HG02642 (cell line): ENCODE data around the gene ZNF346.
"Not testable (repeated sequence)": the region's sequence is repeated elsewhere in the genome, so short reads cannot be mapped to it uniquely, and the experiment has no call there.

Experiments used
- ATAC-seq: cut with Tn5 transposase; IDR thresholded peaks from one replicate; pipeline ENCODE4 v1.9.1; 2021; ENCODE audit warnings: mild to moderate bottlenecking; ENCODE audit not compliant: unreplicated experiment, poor library complexity

The ZNF346 gene, protein sequence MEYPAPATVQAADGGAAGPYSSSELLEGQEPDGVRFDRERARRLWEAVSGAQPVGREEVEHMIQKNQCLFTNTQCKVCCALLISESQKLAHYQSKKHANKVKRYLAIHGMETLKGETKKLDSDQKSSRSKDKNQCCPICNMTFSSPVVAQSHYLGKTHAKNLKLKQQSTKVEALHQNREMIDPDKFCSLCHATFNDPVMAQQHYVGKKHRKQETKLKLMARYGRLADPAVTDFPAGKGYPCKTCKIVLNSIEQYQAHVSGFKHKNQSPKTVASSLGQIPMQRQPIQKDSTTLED

GRCh38 chr5:177022386-177023302 is at the start of gene ZNF346:
TSS of gene ZNF346 (plus strand) at chr5:177022696. CDS start at chr5:177022739, 43 bp downstream.
- peak; percentile 87 for ATAC-seq

DNA sequence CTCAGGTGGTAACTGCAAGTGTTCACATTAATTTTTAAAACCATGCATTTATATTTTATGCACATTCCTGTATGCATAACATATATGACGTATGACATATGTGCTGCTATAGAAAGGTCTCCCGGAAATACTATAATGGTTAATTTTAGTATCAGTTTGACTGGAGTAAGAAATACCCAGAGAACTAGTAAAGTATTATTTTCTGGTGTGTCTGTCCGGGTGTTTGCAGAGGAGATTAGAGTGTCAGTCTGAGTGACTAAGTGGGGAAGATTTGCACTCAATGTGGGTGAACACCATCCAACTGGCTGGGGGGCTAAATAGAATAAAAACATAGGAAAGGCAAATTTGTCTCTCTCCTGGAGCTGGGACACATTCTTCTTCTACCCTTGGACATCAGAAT is 42.8 kb upstream of the ZNF346 start:
- no peak for ATAC-seq

DNA sequence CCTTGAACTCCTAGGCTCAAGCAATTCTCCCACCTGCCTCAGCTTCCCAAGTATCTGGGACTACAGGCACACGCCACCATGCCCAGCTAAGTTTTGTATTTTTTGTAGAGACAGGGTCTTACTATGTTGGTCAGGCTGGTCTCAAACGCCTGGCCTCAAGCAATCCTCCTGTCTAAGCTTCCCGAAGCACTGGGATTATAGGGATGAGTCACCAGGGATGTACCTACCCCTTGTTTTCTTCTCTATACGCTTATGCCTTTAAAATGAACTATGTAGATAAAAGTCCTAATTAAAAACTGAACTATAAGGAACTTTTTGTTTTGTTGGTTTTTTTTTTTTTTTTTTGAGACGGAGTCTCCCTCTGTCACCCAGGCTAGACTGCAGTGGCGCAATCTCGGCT is 41.7 kb upstream of the ZNF346 start:
- ATAC-seq: no peak

GRCh38 chr5:176983112-176983511 is 39.4 kb upstream of the ZNF346 start:
- ATAC-seq: not testable (repeated sequence)

GRCh38 chr5:176983593-176983992 is 38.9 kb upstream of the ZNF346 start:
- not testable (repeated sequence) for ATAC-seq

DNA sequence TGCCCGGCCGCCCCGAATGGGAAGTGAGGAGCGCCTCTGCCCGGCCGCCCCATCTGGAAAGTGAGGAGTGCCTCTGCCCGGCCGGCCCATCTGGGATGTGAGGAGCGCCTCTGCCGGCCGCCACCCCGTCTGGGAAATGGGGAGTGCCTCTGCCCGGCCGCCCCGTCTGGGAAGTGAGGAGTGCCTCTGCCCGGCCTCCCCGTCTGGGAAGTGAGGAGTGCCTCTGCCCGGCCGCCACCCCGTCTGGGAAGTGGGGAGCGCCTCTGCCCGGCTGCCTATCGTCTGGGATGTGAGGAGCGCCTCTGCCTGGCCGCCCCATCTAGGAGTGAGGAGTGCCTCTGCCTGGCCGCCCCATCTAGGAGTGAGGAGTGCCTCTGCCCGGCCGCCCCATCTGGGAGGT is 38.3 kb upstream of the ZNF346 start:
- ATAC-seq: not testable (repeated sequence)

DNA sequence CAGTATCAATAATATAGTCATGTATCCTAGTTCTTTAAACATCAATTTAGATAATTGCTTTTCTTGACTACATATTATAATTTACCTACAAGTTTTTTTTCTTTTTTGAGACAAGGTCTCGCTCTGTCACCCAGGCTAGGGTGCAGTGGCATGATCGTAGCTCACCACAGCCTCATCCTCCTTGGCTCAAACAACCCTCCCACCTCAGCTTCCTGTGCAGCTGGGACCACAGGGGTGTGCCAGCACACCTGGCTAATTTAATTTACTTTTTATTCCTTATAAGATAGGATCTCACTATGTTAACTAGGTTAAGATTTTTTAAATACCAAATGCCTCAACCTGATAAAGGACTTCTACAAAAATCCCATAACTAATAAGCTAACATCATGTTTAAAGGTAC is 37.0 kb upstream of the ZNF346 start:
- ATAC-seq: peak; percentile 72

DNA sequence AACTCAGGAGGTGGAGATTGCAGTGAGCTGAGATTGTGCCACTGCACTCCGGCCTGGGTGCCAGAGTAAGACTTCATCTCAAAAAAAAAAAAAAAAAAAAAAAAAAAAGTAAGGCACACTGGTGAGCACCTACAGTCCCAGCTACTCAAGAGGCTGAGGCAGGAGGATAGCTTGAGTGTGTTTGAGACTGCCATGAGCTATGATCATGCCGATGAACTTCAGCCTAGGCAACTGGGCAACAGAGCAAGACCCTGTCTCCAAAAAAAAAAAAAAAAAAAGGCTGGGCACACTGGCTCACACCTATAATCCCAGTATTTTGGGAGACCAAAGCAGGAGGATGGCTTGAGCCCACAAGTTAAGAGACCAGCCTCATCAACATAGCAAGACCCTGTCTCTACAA is 36.2 kb upstream of the ZNF346 start:
- no peak for ATAC-seq

- ATAC-seq: no peak
These were observed 34.9 kb upstream of the ZNF346 start for GRCh38 chr5:176987583-176987982.

- not testable (repeated sequence) for ATAC-seq
These were observed 29.4 kb upstream of the ZNF346 start for GRCh38 chr5:176993081-176993480.

DNA sequence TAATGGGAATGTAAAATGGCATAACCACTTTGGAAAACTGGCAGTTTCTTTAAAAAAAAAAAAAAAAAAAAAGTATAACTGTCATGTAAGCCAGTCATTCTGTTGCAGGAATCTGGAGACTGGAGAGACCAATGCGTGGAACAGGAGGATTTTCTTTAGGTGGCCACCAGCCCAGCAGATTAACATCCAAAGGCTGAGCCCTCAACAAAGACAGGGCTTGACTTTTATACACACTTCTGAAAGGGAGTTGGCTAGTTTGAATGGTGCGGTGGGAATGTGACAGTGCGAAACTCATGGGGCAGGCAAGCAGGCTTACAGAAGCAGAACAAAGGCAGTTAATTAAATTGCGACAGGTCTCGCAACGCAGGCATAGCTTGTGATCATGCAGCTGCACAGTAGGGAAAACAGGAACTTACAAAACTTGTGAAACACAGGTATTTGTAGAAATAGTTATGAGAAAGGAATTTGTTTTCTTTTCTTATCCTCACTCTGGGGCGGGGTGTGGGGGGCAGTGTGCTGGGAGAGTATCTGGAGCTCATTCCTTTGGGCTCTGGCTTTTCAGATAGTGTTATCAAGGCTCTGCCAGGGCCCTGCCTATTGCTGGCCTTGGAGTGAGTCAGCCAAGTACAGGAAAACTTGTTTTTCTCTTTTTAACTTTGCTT is 27.9 kb upstream of the ZNF346 start:
- ATAC-seq: no peak

DNA sequence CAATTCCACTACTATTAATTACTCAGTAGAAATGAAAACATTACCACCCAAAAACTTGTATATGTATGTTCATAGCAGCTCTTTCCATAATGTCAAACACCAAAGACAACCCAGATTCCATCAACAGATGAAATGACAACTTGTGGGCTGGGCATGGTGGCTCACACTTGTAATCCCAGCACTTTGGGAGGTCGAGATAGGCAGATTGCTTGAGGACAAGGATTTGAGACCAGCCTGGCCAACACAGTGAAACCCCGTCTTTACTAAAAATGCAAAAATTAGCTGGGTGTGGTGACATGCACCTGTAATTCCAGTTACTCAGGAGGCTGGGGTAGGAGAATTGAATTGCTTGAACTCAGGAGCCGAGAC is 27.4 kb upstream of the ZNF346 start:
- ATAC-seq: no peak

DNA sequence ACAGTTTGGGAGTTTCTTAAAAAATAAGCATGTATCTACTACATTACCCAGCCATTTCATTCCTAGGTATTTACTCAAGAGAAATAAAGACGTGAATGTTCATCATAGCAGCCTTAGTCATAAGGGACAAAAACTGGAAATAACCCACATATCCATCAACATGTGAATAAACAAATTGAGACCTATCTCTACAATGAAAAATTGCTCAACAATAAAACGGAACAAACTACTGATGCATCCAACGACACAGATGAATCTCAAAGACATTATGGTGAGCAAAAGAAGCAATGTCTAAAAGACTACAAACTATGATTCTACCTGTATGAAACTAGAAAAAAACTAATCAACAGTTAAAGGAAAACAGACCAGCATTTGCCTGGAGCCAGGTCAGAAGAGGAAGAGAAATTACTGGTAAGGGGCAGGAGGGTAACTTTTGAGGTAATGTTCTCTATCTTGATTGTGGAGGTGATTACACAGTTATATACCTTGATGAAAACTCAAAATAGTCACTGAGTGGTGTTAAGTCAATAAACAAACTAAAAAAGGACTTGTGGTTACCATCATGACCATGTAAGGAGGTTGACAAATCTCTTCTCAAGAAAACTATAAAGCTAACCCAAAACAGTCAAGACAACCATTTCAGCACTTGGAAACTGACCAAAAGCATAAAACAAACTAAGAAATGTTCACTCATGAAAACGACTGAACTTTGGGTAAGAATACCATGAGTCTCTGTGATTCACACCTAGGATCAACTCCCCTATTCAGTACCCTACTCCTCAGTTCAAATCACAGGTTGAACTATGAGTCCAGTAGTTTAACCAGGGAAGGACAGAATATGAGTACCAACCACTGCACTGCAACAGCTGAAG is 26.4 kb upstream of the ZNF346 start:
- no peak for ATAC-seq

DNA sequence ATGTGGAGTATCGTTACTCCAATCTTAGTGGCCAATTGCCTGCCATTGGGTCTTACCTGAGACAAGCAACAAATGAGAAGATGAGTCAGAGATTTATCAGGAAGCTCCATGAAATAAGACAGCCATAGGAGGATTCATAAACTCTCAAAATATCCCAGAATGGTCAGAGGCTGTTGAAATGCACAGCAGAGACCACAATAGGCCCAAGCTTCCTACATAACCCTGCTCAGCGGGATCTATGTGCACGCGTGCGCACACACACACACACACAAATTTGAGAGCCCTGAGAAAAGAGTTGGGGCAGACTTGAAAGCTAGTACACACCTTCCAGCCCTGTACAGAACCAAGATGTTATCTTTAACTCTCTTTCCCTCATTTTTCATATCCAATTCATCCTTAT is 25.7 kb upstream of the ZNF346 start:
- ATAC-seq: no peak

DNA sequence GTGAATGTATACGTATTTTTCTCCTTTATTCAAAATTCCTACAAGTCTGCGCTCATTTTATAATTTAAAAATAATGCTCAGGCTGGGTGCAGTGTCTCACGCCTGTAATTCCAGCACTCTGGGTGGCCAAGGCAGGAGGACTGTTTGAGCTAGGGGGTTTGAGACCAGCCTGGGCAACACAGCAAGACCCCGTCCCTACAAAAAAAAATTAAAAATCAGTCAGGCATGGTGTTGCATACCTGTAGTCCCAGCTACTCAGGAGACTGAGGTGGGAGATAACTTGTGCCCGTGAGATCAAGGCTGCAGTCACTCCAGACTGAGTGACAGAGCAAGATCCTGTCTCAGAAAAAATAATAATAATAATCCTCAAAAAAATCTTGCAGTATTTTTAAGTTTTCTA is 23.7 kb upstream of the ZNF346 start:
- no peak for ATAC-seq

DNA sequence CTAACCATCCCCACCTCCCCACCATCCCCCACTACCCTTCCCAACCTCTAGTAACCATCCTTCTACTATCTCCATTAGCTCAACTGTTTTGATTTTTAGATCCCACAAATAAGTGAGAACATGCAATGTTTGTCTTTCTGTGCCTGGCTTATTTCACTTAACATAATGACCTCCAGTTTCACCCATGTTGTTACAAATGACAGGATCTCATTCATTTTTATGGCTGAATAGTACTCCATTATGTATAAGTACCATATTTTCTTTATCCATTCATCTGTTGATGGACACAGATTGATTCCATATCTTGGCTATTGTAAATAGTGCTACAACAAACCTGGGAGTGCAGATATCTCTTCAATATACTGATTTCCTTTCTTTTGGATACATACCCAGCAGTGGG is 23.0 kb upstream of the ZNF346 start:
- ATAC-seq: not testable (repeated sequence)

DNA sequence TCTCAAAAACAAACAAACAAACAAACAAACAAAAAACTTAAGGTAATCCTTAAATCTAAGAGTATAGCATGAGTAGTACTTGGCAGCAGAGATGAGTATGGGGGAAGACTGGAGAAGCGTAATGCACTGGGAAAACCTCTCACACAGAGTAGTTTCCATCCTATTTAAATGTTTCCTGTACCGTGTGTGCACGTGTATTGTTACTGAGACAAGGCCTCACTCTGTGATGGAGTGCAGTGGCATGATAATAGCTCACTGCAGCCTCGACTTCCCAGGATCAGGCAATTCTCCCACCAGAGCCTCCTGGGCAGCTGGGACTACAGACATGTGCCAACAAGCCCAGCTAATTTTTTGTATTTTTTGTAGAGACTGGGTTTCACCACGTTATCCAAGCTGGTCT is 18.8 kb upstream of the ZNF346 start:
- ATAC-seq: no peak

GRCh38 chr5:177004961-177005360 is 17.5 kb upstream of the ZNF346 start:
- no peak for ATAC-seq

DNA sequence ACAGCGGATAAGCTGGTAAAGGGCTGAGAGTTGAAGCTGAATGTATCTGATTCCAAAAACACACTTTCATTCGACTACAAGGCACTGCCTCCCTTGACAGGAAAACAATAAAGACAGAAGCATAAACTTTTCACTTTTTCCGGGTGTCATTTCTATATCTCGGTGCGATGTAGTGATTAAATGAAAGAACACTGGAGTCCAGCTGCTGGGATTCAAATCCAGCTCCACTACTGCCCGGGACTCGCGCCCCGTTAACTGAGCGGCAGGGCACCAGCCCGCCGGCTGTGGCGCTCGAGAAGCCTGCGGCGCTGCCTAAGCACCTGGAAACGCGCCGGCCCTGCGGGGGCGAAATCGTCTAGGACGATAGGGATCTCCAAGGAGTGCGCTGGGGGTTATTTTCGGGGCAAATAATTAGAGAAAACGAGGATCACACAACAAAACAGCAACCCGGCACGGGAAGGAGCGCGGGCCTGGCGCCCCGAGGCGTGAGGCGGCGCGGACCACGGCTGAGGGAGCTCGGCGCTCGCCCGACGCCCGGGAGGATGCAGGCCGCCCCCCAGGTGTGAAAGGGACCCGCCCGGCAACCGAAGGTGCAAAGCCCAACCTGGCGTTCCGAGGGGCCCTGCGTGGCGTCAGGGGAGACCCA is 16.8 kb upstream of the ZNF346 start:
- ATAC-seq: peak; percentile 57
